Prostate gland (tissue), 2 donors: ENCODE results near the gene NRXN3. TPM values are rescaled to one million over a fixed set of nuclear protein-coding genes. Genes with fewer than 3 reads are reported as not detected.

Experiments
- DNase-seq: peaks from one replicate; pipeline ENCODE4 v3.0.0-alpha.2; 2019; ENCODE audit warnings: low spot score
- H3K27ac ChIP-seq, 2 donors: fragments of 200-600 bp; sonication (generic); 2 replicates each; pipeline ENCODE4 v1.5.1; 2017 to 2019
- H3K27me3 ChIP-seq: fragments of 200-600 bp; sonication (generic); replicated peaks from 2 replicates; pipeline ENCODE4 v1.5.1; 2019; ENCODE audit not compliant: insufficient read depth
- H3K36me3 ChIP-seq, 2 donors: fragments of 200-600 bp; sonication (generic); 1 replicate in 1 of 2; 2 replicates in 1 of 2; pipeline versions ENCODE4 v1.5.1 to v1.8.1; 2017 to 2019
- H3K4me1 ChIP-seq: fragments of 200-600 bp; sonication (generic); replicated peaks from 2 replicates; pipeline ENCODE4 v1.5.1; 2019
- H3K4me3 ChIP-seq, 2 donors: fragments of 200-600 bp; sonication (generic); 2 replicates each; pipeline ENCODE4 v1.5.1; 2017 to 2019
- H3K9me3 ChIP-seq: fragments of 200-600 bp; sonication (generic); 2 replicates; pipeline ENCODE4 v1.5.1; 2017
- CTCF ChIP-seq, 4 experiments: fragments of 200-600 bp in 2 of 4; fragments of 450-650 bp in 2 of 4; sonication (generic) in 2 of 4; IDR thresholded peaks; 1 replicate in 3 of 4; 2 replicates in 1 of 4; pipeline ENCODE4 v1.5.1; 2016 to 2019; ENCODE audit warnings: antibody characterized with exemption in 4 of 4, mild to moderate bottlenecking in 2 of 4, moderate library complexity in 2 of 4
- POLR2A ChIP-seq: fragments of 450-650 bp; IDR thresholded peaks from one replicate; pipeline ENCODE4 v1.6.1; 2016; ENCODE audit warnings: antibody characterized with exemption, mild to moderate bottlenecking
- POLR2AphosphoS5 ChIP-seq: sonication (generic); formaldehyde crosslinking; IDR thresholded peaks from one replicate; pipeline ENCODE4 v1.6.1; 2017; ENCODE audit warnings: antibody characterized with exemption
- WGBS: methylation state at CpG from one replicate; pipeline ENCODE4 v1.1.5; 2018; 5-methylcytosine and 5-hydroxymethylcytosine counted together
- intact Hi-C: fragments of 100-400 bp; cut with DNase I; formaldehyde crosslinking; loops from one replicate; pipeline ENCODE4 v1.14.2; 2022
- total RNA-seq, 2 donors: library from RNA; depleted of rRNA; stranded (reverse); fragments of >200 nt; gene quantifications; one replicate each; pipeline ENCODE4 v1.1.0, GENCODE V29; 2016

NRXN3 gene
- total RNA-seq, 2 donors from 2014 or later, result 6.6 to 8.2 TPM

- H3K27ac ChIP-seq, result no peak overlapping the region
- DNase-seq, result no peak
- intact Hi-C loops, result no loop called here
Measured at GRCh38 chr14:78704965-78705364, 534.8 kb downstream of the NRXN3 start.

GRCh38 chr14:78705989-78706388 is 535.8 kb downstream of the NRXN3 start:
- no peaks in the 10 kb centered on the region for H3K4me1 ChIP-seq
- no peaks in the 10 kb centered on the region for H3K9me3 ChIP-seq

More at GRCh38 chr14:78704965-78705364, 534.8 kb downstream of the NRXN3 start:
- Histone ChIP-seq H3K4me3 (no peak overlapping the region), H3K27me3 (no peaks in the 10 kb centered on the region), H3K4me1 (no peaks in the 10 kb centered on the region), H3K36me3 (no peaks in the 10 kb centered on the region), H3K9me3 (no peaks in the 10 kb centered on the region)
- no peak for TF ChIP-seq POLR2AphosphoS5
- no peak for TF ChIP-seq POLR2A
- TF ChIP-seq CTCF (IDR thresholded peaks at IDR 0.05), result no peak
- WGBS, result 40% methylated on average over 4 of the region's 4 CpGs

GRCh38 chr14:78709795-78710557 is 539.8 kb downstream of the NRXN3 start:
- no peak for DNase-seq
- H3K27me3 ChIP-seq, result no peaks in the 10 kb centered on the region
- H3K4me3 ChIP-seq, result no peak overlapping the region
- 79% methylated on average over 5 of the region's 5 CpGs for WGBS
- no peak overlapping the region for H3K27ac ChIP-seq
- no peaks in the 10 kb centered on the region for H3K4me1 ChIP-seq
- H3K9me3 ChIP-seq, result no peaks in the 10 kb centered on the region
- H3K36me3 ChIP-seq, result no peaks in the 10 kb centered on the region
- TF ChIP-seq POLR2A, result no peak
- TF ChIP-seq CTCF (IDR thresholded peaks at IDR 0.05), result no peak
- TF ChIP-seq POLR2AphosphoS5, result no peak
- intact Hi-C loops, result no loop called here

More at GRCh38 chr14:78705989-78706388, 535.8 kb downstream of the NRXN3 start:
- Histone ChIP-seq H3K36me3 (no peaks in the 10 kb centered on the region), H3K27ac (no peak overlapping the region), H3K27me3 (no peaks in the 10 kb centered on the region), H3K4me3 (no peak overlapping the region)
- TF ChIP-seq POLR2A (no peak), POLR2AphosphoS5 (no peak), CTCF (IDR thresholded peaks at IDR 0.05) (no peak)
- intact Hi-C loops, result no loop called here
- DNase-seq, result no peak

GRCh38 chr14:78710963-78711362 is 540.8 kb downstream of the NRXN3 start:
- TF ChIP-seq POLR2AphosphoS5, result no peak
- no peak for TF ChIP-seq POLR2A
- TF ChIP-seq CTCF (IDR thresholded peaks at IDR 0.05), result no peak
- Histone ChIP-seq H3K36me3 (no peaks in the 10 kb centered on the region), H3K27ac (no peak overlapping the region), H3K9me3 (no peaks in the 10 kb centered on the region), H3K4me1 (no peaks in the 10 kb centered on the region), H3K4me3 (no peak overlapping the region), H3K27me3 (no peaks in the 10 kb centered on the region)
- 47% methylated on average over 4 of the region's 4 CpGs for WGBS
- no peak for DNase-seq
- intact Hi-C loops, result no loop called here

GRCh38 chr14:78713716-78714115 is 543.5 kb downstream of the NRXN3 start:
- no peaks in the 10 kb centered on the region for H3K9me3 ChIP-seq
- H3K27ac ChIP-seq, result no peak overlapping the region
- H3K4me1 ChIP-seq, result no peaks in the 10 kb centered on the region
- intact Hi-C loops, result no loop called here
- no peak overlapping the region for H3K4me3 ChIP-seq
- TF ChIP-seq CTCF (IDR thresholded peaks at IDR 0.05), result no peak
- TF ChIP-seq POLR2A, result no peak
- no peak for TF ChIP-seq POLR2AphosphoS5
- no peak for DNase-seq
- H3K36me3 ChIP-seq, result no peaks in the 10 kb centered on the region
- H3K27me3 ChIP-seq, result no peaks in the 10 kb centered on the region
